HepG2 (cell line): Measurements from ENCODE around the gene BATF. TPM values are rescaled to one million over a fixed set of nuclear protein-coding genes. Genes with fewer than 3 reads are reported as not detected.

Experiments
- ATAC-seq: fragments of 200-7000 bp; cut with Tn5 transposase; 3 replicates; pipeline ENCODE4 v1.9.1; 2020; ENCODE audit warnings: mild to moderate bottlenecking, moderate library complexity
- BruUV-seq: library from RNA; stranded (reverse); fragments of 400-500 nt; replicated peaks from 2 replicates; lab custom pipeline; 2021; lab: Mats Ljungman, UMichigan
- CTCF ChIA-PET: fragments of 300-600 bp; formaldehyde crosslinking; extraction: SDS; loops from one replicate; lab custom pipeline; 2021; ENCODE audit warnings: low total read pairs, inconsistent platforms, low intra/inter-chr PET ratio; lab: Yijun Ruan, JAX
- POLR2A ChIA-PET: fragments of 350-600 bp; sonication (Branson Sonifier 250); formaldehyde crosslinking; loops from one replicate; lab custom pipeline; 2020; ENCODE audit warnings: antibody characterized with exemption, inconsistent platforms; lab: Yijun Ruan, JAX
- DNase-seq: peaks from one replicate; pipeline ENCODE4 v3.0.0-alpha.2; 2015; ENCODE audit warnings: low spot score
- FAIRE-seq: peaks from 3 replicates; lab custom pipeline; 2011; peaks lifted over from hg19 to GRCh38; lab: Jason Lieb, UNC
- H2AFZ ChIP-seq: one replicate; pipeline ENCODE4 v1.6.1; 2011; ENCODE audit warnings: low read length, inconsistent platforms
- H3K27ac ChIP-seq: fragments of 300-600 bp; 3 replicates; pipeline ENCODE4 v1.8.0; 2011; ENCODE audit warnings: mixed run types, mild to moderate bottlenecking, mixed read lengths, low read length, inconsistent platforms; ENCODE audit not compliant: insufficient read depth; ENCODE audit errors: extremely low read length
- H3K27me3 ChIP-seq, 2 experiments: fragments of 200-600 bp in 1 of 2; 2 replicates in 1 of 2; 3 replicates in 1 of 2; pipeline versions ENCODE4 v1.6.0 to v1.8.0; 2011; ENCODE audit warnings: low read length in 2 of 2, mild to moderate bottlenecking in 2 of 2, moderate library complexity in 2 of 2, inconsistent platforms in 1 of 2; ENCODE audit not compliant: insufficient read depth in 2 of 2, control insufficient read depth in 1 of 2
- H3K36me3 ChIP-seq, 2 experiments: fragments of 200-600 bp in 1 of 2; replicated peaks in 1 of 2; 2 replicates in 1 of 2; 3 replicates in 1 of 2; pipeline versions ENCODE4 v1.5.1 to v1.8.0; 2011; ENCODE audit warnings: low read length in 2 of 2, inconsistent platforms in 1 of 2; ENCODE audit not compliant: insufficient read depth in 2 of 2, control insufficient read depth in 1 of 2
- H3K4me1 ChIP-seq: 2 replicates; pipeline ENCODE4 v1.5.1; 2012; ENCODE audit warnings: low read length, inconsistent platforms; ENCODE audit not compliant: insufficient read depth
- H3K4me2 ChIP-seq: 2 replicates; pipeline ENCODE4 v1.6.0; 2011; ENCODE audit warnings: low read depth, low read length, inconsistent platforms
- H3K4me3 ChIP-seq, 3 experiments: fragments of 200-600 bp in 1 of 3; sonication (generic), shearing (Covaris generic) in 1 of 3; replicated peaks in 1 of 3; 2 replicates each; pipeline ENCODE4 v1.5.1; 2011 to 2016; ENCODE audit warnings: low read length in 3 of 3, inconsistent platforms in 2 of 3, low read depth in 2 of 3, mild to moderate bottlenecking in 2 of 3, control low read depth in 1 of 3, mixed read lengths in 1 of 3; ENCODE audit not compliant: insufficient read depth in 1 of 3
- H3K79me2 ChIP-seq: one replicate; pipeline ENCODE4 v1.6.1; 2011; ENCODE audit warnings: low read length, inconsistent platforms; ENCODE audit not compliant: insufficient read depth
- H3K9ac ChIP-seq: 2 replicates; pipeline ENCODE4 v1.6.0; 2011; ENCODE audit warnings: mild to moderate bottlenecking, low read depth, low read length, inconsistent platforms; ENCODE audit not compliant: insufficient read depth
- H3K9me3 ChIP-seq: 2 replicates; pipeline ENCODE4 v1.5.1; 2012; ENCODE audit warnings: mild to moderate bottlenecking, low read length
- H4K20me1 ChIP-seq: 2 replicates; pipeline ENCODE4 v1.6.0; 2011; ENCODE audit warnings: inconsistent platforms, mild to moderate bottlenecking, low read length, moderate library complexity; ENCODE audit not compliant: insufficient read depth
- NCOR1 ChIP-seq: fragments of 200-600 bp; sonication (generic); IDR thresholded peaks from 2 replicates; pipeline ENCODE4 v1.7.0; 2017; ENCODE audit warnings: antibody characterized with exemption, low read length, borderline replicate concordance
- TCF7 ChIP-seq: sonication (generic); IDR thresholded peaks from 2 replicates; pipeline ENCODE4 v1.6.1; 2016; ENCODE audit warnings: antibody characterized with exemption, low read depth
- ZNF652 ChIP-seq: IDR thresholded peaks from 2 replicates; pipeline ENCODE4 v1.6.1; 2016; ENCODE audit warnings: low read depth, borderline replicate concordance
- ZNF780A ChIP-seq: sonication (generic); formaldehyde crosslinking; IDR thresholded peaks from 2 replicates; pipeline ENCODE4 v1.8.0; 2022; ENCODE audit warnings: mild to moderate bottlenecking, missing genetic modification reagents, moderate library complexity
- WGBS: methylation state at CpG from one replicate; pipeline ENCODE4 v1.1.6; 2017; ENCODE audit warnings: low lambda C conversion rate; 5-methylcytosine and 5-hydroxymethylcytosine counted together
- in situ Hi-C: cut with HindIII; loops from 2 replicates; pipeline ENCODE4 v1.10.0; 2017; ENCODE audit warnings: low pct_unique_long_range_greater_than_20kb; ENCODE audit not compliant: extremely low pct_ligation_motif_present
- intact Hi-C: fragments of 100-400 bp; cut with micrococcal nuclease; formaldehyde crosslinking; loops from one replicate; pipeline ENCODE4 v1.10.0; 2022; ENCODE audit not compliant: unreplicated experiment
- polyA plus RNA-seq, 8 experiments: library from polyadenylated mRNA; depleted of rRNA in 3 of 8; stranded (reverse) in 7 of 8; unstranded in 1 of 8; fragments of >200 nt; fragmentation: Illumina TruSeq in 4 of 8; extraction: Trizol in 4 of 8; gene quantifications; 2 replicates each; pipeline versions ENCODE4 v1.2.1 to v1.2.3, GENCODE V29; 2011 to 2016; ENCODE audit warnings: low read depth in 4 of 8, missing spikeins in 1 of 8, mixed read lengths in 1 of 8; ENCODE audit not compliant: insufficient read depth in 1 of 8
- total RNA-seq, 5 experiments: library from RNA; depleted of rRNA; stranded (reverse); fragments of >200 nt; fragmentation: Illumina TruSeq; extraction: Trizol; gene quantifications; 2 replicates each; pipeline ENCODE4 v1.2.3, GENCODE V29; 2016; ENCODE audit warnings: low read depth in 1 of 5
- TF ChIP-seq, protein P1 (sequence below): sonication (generic); formaldehyde crosslinking; IDR thresholded peaks from 2 replicates; pipeline ENCODE4 v1.9.0; 2021; ENCODE audit warnings: missing genetic modification reagents, mild to moderate bottlenecking, borderline replicate concordance

Gene BATF
- total and polyA plus RNA-seq, 2 of the 13 experiments (the other 11 are each of a cell fraction or from before 2014, with no cell fraction given), result 0.22 to 0.37 TPM

DNA sequence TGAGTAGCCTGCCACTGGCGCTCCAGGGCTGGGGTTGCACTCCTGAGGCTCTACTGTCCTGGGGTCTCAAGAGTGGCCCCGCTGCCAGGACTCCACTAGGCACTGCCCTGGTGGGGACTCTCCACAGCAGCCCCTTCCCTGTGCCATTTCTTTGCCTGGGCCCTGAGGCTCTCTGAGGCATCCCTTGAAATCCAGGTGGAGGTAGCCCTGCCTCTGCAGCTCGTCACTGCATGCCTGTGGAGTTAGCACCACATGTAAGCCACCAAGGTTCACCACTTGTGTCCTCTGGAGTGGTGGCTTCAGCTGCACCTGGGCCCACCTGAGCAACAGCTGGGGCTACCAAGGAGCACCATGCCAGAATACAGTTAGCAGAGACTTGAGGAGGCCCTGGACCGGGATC is 39.9 kb upstream of the BATF start:
- TF ChIP-seq ZNF780A (no peak), NCOR1 (no peak), TCF7 (no peak)
- H3K4me2 ChIP-seq, result no peak overlapping the region
- H3K4me1 ChIP-seq, result peaks cover 22% of the 10 kb centered on the region
- ChIA-PET POLR2A (no interaction called here), CTCF (no interaction called here)
- no TSS peak for BruUV-seq
- FAIRE-seq (no peak), DNase-seq (no peak), ATAC-seq (no peak)
- H3K9me3 ChIP-seq, result no peaks in the 10 kb centered on the region
- intact Hi-C loops (no loop called here), in situ Hi-C loops (loop anchor here (10.0 kb wide), 1 partner anchor 358 kb away; the partner anchor contains the start of gene NEK9)
- no peaks in the 10 kb centered on the region for H3K79me2 ChIP-seq
- peaks cover 0 to 2% of the 10 kb centered on the region in 2 experiments; a peak in 1 of 5 replicates for H3K27me3 ChIP-seq
- H4K20me1 ChIP-seq, result no peaks in the 10 kb centered on the region
- no peak overlapping the region for H3K27ac ChIP-seq
- H3K36me3 ChIP-seq, result no peaks in the 10 kb centered on the region
- no peak overlapping the region for H3K4me3 ChIP-seq
- no peak overlapping the region for H2AFZ ChIP-seq
- H3K9ac ChIP-seq, result no peak overlapping the region
- 68% methylated on average over 3 of the region's 4 CpGs for whole genome bisulfite sequencing

DNA sequence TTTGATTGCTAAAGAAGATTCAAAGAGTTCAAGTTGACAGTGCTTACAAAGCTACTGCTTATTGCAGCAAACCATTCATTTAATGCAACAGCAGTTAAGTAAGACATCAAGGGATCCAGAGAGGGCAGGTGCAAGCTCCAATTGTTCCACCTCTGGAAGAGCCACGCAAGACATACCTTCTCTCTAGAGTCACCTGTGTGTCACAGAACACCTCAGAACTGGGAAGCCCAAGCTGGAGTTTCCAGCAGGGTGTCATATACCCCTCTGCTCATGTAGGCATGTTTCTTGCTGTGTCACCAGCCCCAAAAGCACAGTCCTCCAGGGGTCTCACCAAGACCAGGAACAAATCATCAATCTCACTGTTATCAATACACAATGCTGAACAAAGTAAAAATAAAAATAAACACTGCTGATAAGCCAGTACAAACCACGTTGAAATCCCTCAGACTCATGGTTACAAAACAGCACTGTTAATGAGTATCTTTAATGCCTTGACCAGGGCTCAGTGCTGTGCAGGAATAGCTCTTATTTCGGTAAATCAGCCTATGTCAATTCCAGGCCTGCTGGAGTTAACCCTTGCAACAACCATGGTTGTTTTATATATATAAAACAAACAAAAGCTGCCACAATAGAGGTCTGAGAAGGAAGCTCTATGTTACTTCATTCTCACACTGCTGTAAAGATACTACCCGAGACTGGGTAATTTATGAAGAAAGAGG is 37.4 kb upstream of the BATF start:
- ATAC-seq (no peak; the same call in 2 of the 3 replicates), DNase-seq (no peak), FAIRE-seq (no peak)
- no TSS peak for BruUV-seq
- Histone ChIP-seq H3K27ac (no peak overlapping the region), H4K20me1 (no peaks in the 10 kb centered on the region), H3K4me1 (peaks cover 20% of the 10 kb centered on the region), H3K79me2 (no peaks in the 10 kb centered on the region), H3K27me3 (peaks cover 0 to 2% of the 10 kb centered on the region in 2 experiments; a peak in 1 of 5 replicates), H3K9me3 (no peaks in the 10 kb centered on the region), H3K9ac (no peak overlapping the region), H3K4me3 (no peak overlapping the region), H3K4me2 (no peak overlapping the region), H2AFZ (no peak overlapping the region), H3K36me3 (no peaks in the 10 kb centered on the region)
- ChIA-PET POLR2A (no interaction called here), CTCF (no interaction called here)
- 1% methylated on average over 4 of the region's 4 CpGs for WGBS
- peak; percentile 63; the same call in 1 of the 2 replicates for TF ChIP-seq ZNF652 (CRISPR knock-in tag)
- TF ChIP-seq, protein P1, sequence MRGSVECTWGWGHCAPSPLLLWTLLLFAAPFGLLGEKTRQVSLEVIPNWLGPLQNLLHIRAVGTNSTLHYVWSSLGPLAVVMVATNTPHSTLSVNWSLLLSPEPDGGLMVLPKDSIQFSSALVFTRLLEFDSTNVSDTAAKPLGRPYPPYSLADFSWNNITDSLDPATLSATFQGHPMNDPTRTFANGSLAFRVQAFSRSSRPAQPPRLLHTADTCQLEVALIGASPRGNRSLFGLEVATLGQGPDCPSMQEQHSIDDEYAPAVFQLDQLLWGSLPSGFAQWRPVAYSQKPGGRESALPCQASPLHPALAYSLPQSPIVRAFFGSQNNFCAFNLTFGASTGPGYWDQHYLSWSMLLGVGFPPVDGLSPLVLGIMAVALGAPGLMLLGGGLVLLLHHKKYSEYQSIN (CRISPR knock-in tag), result no peak
- intact Hi-C loops (no loop called here), in situ Hi-C loops (loop anchor here (5.0 to 10.0 kb wide), 2 partner anchors 178 to 360 kb away; partner anchors contain the start of gene NEK9)
